K562 (cell line): ENCODE results near the gene PRDM8. TPM values are rescaled to one million over a fixed set of nuclear protein-coding genes. Genes with fewer than 3 reads are reported as not detected.
A peak's percentile ranks its signal among the peaks of the same experiment; 100 is the strongest.

Experiments used
- ATAC-seq: fragments of 200-7000 bp; cut with Tn5 transposase; 3 replicates; pipeline ENCODE4 v1.9.1; 2020; ENCODE audit warnings: moderate library complexity
- BruUV-seq: library from RNA; stranded (reverse); fragments of 400-500 nt; replicated peaks from 2 replicates; lab custom pipeline; 2021; lab: Mats Ljungman, UMichigan
- CTCF ChIA-PET: fragments of 300-600 bp; formaldehyde crosslinking; extraction: SDS; loops from one replicate; lab custom pipeline; 2021; ENCODE audit warnings: low intra/inter-chr PET ratio; lab: Yijun Ruan, JAX
- POLR2A ChIA-PET: fragments of 300-600, 350-650 bp; sonication (Branson Sonifier 250); formaldehyde crosslinking; extraction: SDS; loops from one replicate; lab custom pipeline; 2021; ENCODE audit warnings: antibody characterized with exemption, inconsistent platforms; lab: Yijun Ruan, JAX
- DNase-seq, 4 experiments: peaks; one replicate each; pipeline versions ENCODE4 v3.0.0 to v3.0.0-alpha.2; 2011 to 2018; ENCODE audit warnings: low spot score in 3 of 4, mixed read lengths in 3 of 4; ENCODE audit errors: extremely low read depth in 1 of 4
- FAIRE-seq: peaks from 2 replicates; lab custom pipeline; 2011; peaks lifted over from hg19 to GRCh38; lab: Jason Lieb, UNC
- H2AFZ ChIP-seq: 2 replicates; pipeline ENCODE4 v1.6.0; 2011; ENCODE audit warnings: low read depth, low read length, control low read depth, inconsistent platforms
- H3K27ac ChIP-seq: fragments of 200-600 bp; 3 replicates; pipeline ENCODE4 v1.8.0; 2011; ENCODE audit warnings: low read depth, mild to moderate bottlenecking, control low read depth, inconsistent platforms, low read length, moderate library complexity, mixed read lengths; ENCODE audit errors: extremely low read depth
- H3K27me3 ChIP-seq, 2 experiments: fragments of 300-600 bp in 1 of 2; 2 replicates in 1 of 2; 3 replicates in 1 of 2; pipeline versions ENCODE4 v1.6.0 to v1.8.0; 2011; ENCODE audit warnings: inconsistent platforms in 2 of 2, low read length in 2 of 2, mild to moderate bottlenecking in 1 of 2, mixed read lengths in 1 of 2, moderate library complexity in 1 of 2; ENCODE audit not compliant: control insufficient read depth in 2 of 2, insufficient read depth in 2 of 2
- H3K36me3 ChIP-seq: fragments of 300-600 bp; 3 replicates; pipeline ENCODE4 v1.8.0; 2011; ENCODE audit warnings: mild to moderate bottlenecking, low read length, inconsistent platforms; ENCODE audit not compliant: control insufficient read depth, insufficient read depth
- H3K4me1 ChIP-seq, 2 experiments: fragments of 200-600 bp in 1 of 2; replicated peaks in 1 of 2; 2 replicates in 1 of 2; 3 replicates in 1 of 2; pipeline versions ENCODE4 v1.5.1 to v1.8.0; 2011; ENCODE audit warnings: inconsistent platforms in 2 of 2, low read length in 2 of 2, mild to moderate bottlenecking in 1 of 2, mixed read lengths in 1 of 2, moderate library complexity in 1 of 2; ENCODE audit not compliant: control insufficient read depth in 2 of 2, insufficient read depth in 2 of 2
- H3K4me2 ChIP-seq: 2 replicates; pipeline ENCODE4 v1.6.1; 2011; ENCODE audit warnings: low read length, control low read depth, inconsistent platforms, mixed read lengths; ENCODE audit not compliant: insufficient read depth
- H3K4me3 ChIP-seq: fragments of 200-600 bp; sonication (generic), shearing (Covaris generic); 2 replicates; pipeline ENCODE4 v1.5.1; 2016; ENCODE audit warnings: control low read depth, inconsistent platforms
- H3K79me2 ChIP-seq: fragments of 200-600 bp; 3 replicates; pipeline ENCODE4 v1.8.0; 2011; ENCODE audit warnings: low read length, inconsistent platforms; ENCODE audit not compliant: control insufficient read depth, insufficient read depth
- H3K9ac ChIP-seq, 2 experiments: 2 replicates each; pipeline versions ENCODE4 v1.6.0 to v1.6.1; 2011; ENCODE audit warnings: low read depth in 2 of 2, low read length in 2 of 2, control low read depth in 1 of 2, inconsistent platforms in 1 of 2, mild to moderate bottlenecking in 1 of 2, mixed read lengths in 1 of 2; ENCODE audit not compliant: insufficient read depth in 1 of 2
- H3K9me1 ChIP-seq: one replicate; pipeline ENCODE4 v1.6.0; 2011; ENCODE audit warnings: inconsistent platforms, mild to moderate bottlenecking, low read length, moderate library complexity; ENCODE audit not compliant: control insufficient read depth, insufficient read depth
- H3K9me3 ChIP-seq: replicated peaks from 2 replicates; pipeline ENCODE4 v1.5.1; 2011; ENCODE audit warnings: low read depth, low read length, inconsistent platforms; ENCODE audit not compliant: control insufficient read depth, insufficient read depth
- H4K20me1 ChIP-seq: replicated peaks from 2 replicates; pipeline ENCODE4 v1.6.1; 2011; ENCODE audit warnings: low read length, inconsistent platforms, mixed read lengths; ENCODE audit not compliant: control insufficient read depth, insufficient read depth
- ZBTB33 ChIP-seq: sonication (generic); formaldehyde crosslinking; IDR thresholded peaks from 2 replicates; pipeline ENCODE4 v1.8.1; 2023; ENCODE audit warnings: mild to moderate bottlenecking, missing genetic modification reagents
- ZNF143 ChIP-seq: sonication (generic); formaldehyde crosslinking; IDR thresholded peaks from 2 replicates; pipeline ENCODE4 v1.9.0; 2022; ENCODE audit warnings: mild to moderate bottlenecking, missing genetic modification reagents
- WGBS: fragments of 100-300 bp; shearing (Covaris generic); methylation state at CpG from one replicate; pipeline ENCODE4 v1.1.6; 2016; ENCODE audit warnings: low coverage, mixed read lengths; ENCODE audit not compliant: insufficient coverage; ENCODE audit errors: missing lambda C conversion rate; 5-methylcytosine and 5-hydroxymethylcytosine counted together
- in situ Hi-C: fragments of 300-500 bp; cut with MboI; formaldehyde crosslinking; loops from 4 replicates; pipeline ENCODE4 v1.15.0; 2018; ENCODE audit warnings: inconsistent platforms, mixed read lengths
- intact Hi-C: fragments of 100-400 bp; cut with micrococcal nuclease; formaldehyde crosslinking; loops from 2 replicates; pipeline ENCODE4 v1.14.2; 2022
- polyA plus RNA-seq, 8 experiments: library from polyadenylated mRNA; depleted of rRNA in 4 of 8; stranded (reverse) in 5 of 8; unstranded in 3 of 8; fragments of >200 nt; fragmentation: Nextera tagmentation in 2 of 8; fragmentation: Illumina TruSeq in 1 of 8; extraction: Ambion mirVana in 2 of 8; extraction: Trizol in 1 of 8; gene quantifications; 2 replicates each; pipeline versions ENCODE4 v1.2.1 to v1.2.3, GENCODE V29; 2011 to 2014; ENCODE audit warnings: inconsistent platforms in 1 of 8, missing spikeins in 1 of 8
- total RNA-seq, 7 experiments: library from RNA; depleted of rRNA in 6 of 7; stranded (reverse); fragments of >200 nt in 6 of 7; fragmentation: Illumina TruSeq in 2 of 7; extraction: Trizol in 2 of 7; gene quantifications; 2 replicates each; pipeline versions ENCODE4 v1.2.1 to v1.2.3, GENCODE V29; 2011 to 2021; ENCODE audit warnings: low replicate concordance in 1 of 7
- TF ChIP-seq, protein P1 (sequence below): fragments of 450-650 bp; formaldehyde crosslinking; IDR thresholded peaks from 2 replicates; pipeline ENCODE4 v1.4.0; 2020; ENCODE audit warnings: mild to moderate bottlenecking

The PRDM8 gene
- total and polyA plus RNA-seq, 9 of the 15 experiments (the other 6 are each of a cell fraction or from before 2014, with no cell fraction given), result 0.40 TPM; not detected in 8

DNA sequence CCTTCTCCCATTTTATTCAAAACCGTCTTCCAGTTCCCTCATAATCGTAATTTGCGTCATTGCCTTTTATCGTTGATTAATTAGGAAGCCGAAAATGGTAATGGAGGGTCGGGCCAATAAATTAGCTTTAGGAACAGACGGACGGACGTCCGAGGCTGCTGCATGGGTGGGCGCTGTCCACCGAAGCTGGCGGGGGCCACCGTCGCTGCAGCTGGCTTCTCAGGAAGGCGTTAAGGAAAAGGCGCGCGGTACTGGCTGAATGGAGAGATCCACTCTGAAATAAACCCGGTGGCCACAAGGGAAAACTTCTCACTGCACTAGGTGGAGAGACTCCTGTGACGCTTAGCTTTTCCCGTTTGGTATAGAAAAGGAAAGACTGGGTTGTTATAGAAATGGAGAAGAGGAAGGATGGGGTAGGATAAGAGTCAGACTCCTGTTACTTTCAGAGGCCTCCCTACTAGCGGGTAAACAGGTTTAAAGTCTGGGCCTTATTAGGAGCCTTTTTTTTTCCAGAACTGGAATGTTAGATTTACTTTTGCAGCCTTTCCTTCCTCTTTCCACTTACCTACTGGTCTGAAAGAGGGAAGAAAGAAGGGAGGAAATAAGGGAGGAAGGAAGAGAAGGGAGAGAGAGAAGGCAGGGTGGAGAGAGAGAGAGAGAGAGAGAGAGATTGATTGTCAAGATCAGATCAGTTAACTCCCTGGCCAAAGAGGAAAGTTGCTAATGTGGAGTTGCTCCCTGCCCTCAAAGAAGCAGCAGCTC is 11.3 kb upstream of the PRDM8 start:
- in situ Hi-C loops, result no loop called here

More for the DNA sequence above, 11.3 kb upstream of the PRDM8 start:
- POLR2A ChIA-PET, result interaction anchor here (0.8 to 0.9 kb wide), 2 partner anchors 11 to 14 kb away, joined by 3 to 4 read pairs; partner anchors contain the start of gene PRDM8
- H3K4me1 ChIP-seq, result no peaks in the 10 kb centered on the region; a peak in 2 of 5 replicates
- no peaks in the 10 kb centered on the region for H3K79me2 ChIP-seq
- 87% methylated on average over 12 of the region's 23 CpGs for WGBS
- H3K27ac ChIP-seq, result no peak overlapping the region
- BruUV-seq, result no TSS peak
- H3K9me3 ChIP-seq, result peaks cover 5% of the 10 kb centered on the region; the same call in 1 of the 2 replicates
- ATAC-seq, result no peak
- no peaks in the 10 kb centered on the region for H3K27me3 ChIP-seq
- intact Hi-C loops, result no loop called here
- no peaks in the 10 kb centered on the region for H3K9me1 ChIP-seq
- no peaks in the 10 kb centered on the region for H4K20me1 ChIP-seq
- no peak overlapping the region for H3K9ac ChIP-seq
- no peak for DNase-seq
- CTCF ChIA-PET, result no interaction called here
- no peaks in the 10 kb centered on the region for H3K36me3 ChIP-seq
- TF ChIP-seq ZBTB33 (CRISPR knock-in tag), result peak; percentile 78
- TF ChIP-seq, protein P1, sequence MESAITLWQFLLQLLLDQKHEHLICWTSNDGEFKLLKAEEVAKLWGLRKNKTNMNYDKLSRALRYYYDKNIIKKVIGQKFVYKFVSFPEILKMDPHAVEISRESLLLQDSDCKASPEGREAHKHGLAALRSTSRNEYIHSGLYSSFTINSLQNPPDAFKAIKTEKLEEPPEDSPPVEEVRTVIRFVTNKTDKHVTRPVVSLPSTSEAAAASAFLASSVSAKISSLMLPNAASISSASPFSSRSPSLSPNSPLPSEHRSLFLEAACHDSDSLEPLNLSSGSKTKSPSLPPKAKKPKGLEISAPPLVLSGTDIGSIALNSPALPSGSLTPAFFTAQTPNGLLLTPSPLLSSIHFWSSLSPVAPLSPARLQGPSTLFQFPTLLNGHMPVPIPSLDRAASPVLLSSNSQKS (CRISPR knock-in tag), result no peak
- no peak for TF ChIP-seq ZNF143 (CRISPR knock-in tag)
- H3K4me2 ChIP-seq, result no peak overlapping the region
- no peak for FAIRE-seq
- H3K4me3 ChIP-seq, result no peak overlapping the region
- H2AFZ ChIP-seq, result no peak overlapping the region
